ENCODE measurements around the gene IQCN.

IQCN gene

GRCh38 chr19:18311502-18312091 is 37.3 kb upstream of the IQCN start:
- H3K4me3 ChIP-seq (replicated peaks; ENCODE audit: low read depth, low read length): no peak overlapping the region
- peaks cover 24% of the 10 kb centered on the region for H3K36me3 ChIP-seq (ENCODE audit: control insufficient read depth, insufficient read depth, low read length)
- no peaks in the 10 kb centered on the region for H3K27me3 ChIP-seq (replicated peaks; ENCODE audit: control insufficient read depth, insufficient read depth, low read length)
- TF ChIP-seq CTCF (IDR thresholded peaks at IDR 0.05; ENCODE audit: insufficient read depth, low read length, poor library complexity, severe bottlenecking): no peak
- no peak for DNase-seq (ENCODE audit: extremely low read depth, insufficient read length)

GRCh38 chr19:18310966-18311365 is 36.7 kb upstream of the IQCN start:
- Histone ChIP-seq H3K36me3 (ENCODE audit: control insufficient read depth, insufficient read depth, low read length) (peaks cover 24% of the 10 kb centered on the region), H3K27me3 (replicated peaks; ENCODE audit: control insufficient read depth, insufficient read depth, low read length) (no peaks in the 10 kb centered on the region), H3K4me3 (replicated peaks; ENCODE audit: low read depth, low read length) (no peak overlapping the region)
- no peak for DNase-seq (ENCODE audit: extremely low read depth, insufficient read length)
- no peak for TF ChIP-seq CTCF (IDR thresholded peaks at IDR 0.05; ENCODE audit: insufficient read depth, low read length, poor library complexity, severe bottlenecking)

GRCh38 chr19:18310118-18310909 is 36.1 kb upstream of the IQCN start:
- H3K27me3 ChIP-seq (replicated peaks; ENCODE audit: control insufficient read depth, insufficient read depth, low read length): no peaks in the 10 kb centered on the region
- TF ChIP-seq CTCF (IDR thresholded peaks at IDR 0.05; ENCODE audit: insufficient read depth, low read length, poor library complexity, severe bottlenecking): no peak
- H3K36me3 ChIP-seq (ENCODE audit: control insufficient read depth, insufficient read depth, low read length): peaks cover 24% of the 10 kb centered on the region
- no peak overlapping the region for H3K4me3 ChIP-seq (replicated peaks; ENCODE audit: low read depth, low read length)
- no peak for DNase-seq (ENCODE audit: extremely low read depth, insufficient read length)

GRCh38 chr19:18309525-18310064 is 35.3 kb upstream of the IQCN start:
- H3K36me3 ChIP-seq (ENCODE audit: control insufficient read depth, insufficient read depth, low read length): peaks cover 24% of the 10 kb centered on the region
- no peaks in the 10 kb centered on the region for H3K27me3 ChIP-seq (replicated peaks; ENCODE audit: control insufficient read depth, insufficient read depth, low read length)
- TF ChIP-seq CTCF (IDR thresholded peaks at IDR 0.05; ENCODE audit: insufficient read depth, low read length, poor library complexity, severe bottlenecking): no peak
- DNase-seq (ENCODE audit: extremely low read depth, insufficient read length): no peak
- no peak overlapping the region for H3K4me3 ChIP-seq (replicated peaks; ENCODE audit: low read depth, low read length)

GRCh38 chr19:18308948-18309325 is 34.7 kb upstream of the IQCN start:
- Histone ChIP-seq H3K36me3 (ENCODE audit: control insufficient read depth, insufficient read depth, low read length) (peaks cover 21% of the 10 kb centered on the region), H3K27me3 (replicated peaks; ENCODE audit: control insufficient read depth, insufficient read depth, low read length) (no peaks in the 10 kb centered on the region), H3K4me3 (replicated peaks; ENCODE audit: low read depth, low read length) (no peak overlapping the region)
- TF ChIP-seq CTCF (IDR thresholded peaks at IDR 0.05; ENCODE audit: insufficient read depth, low read length, poor library complexity, severe bottlenecking): no peak
- DNase-seq (ENCODE audit: extremely low read depth, insufficient read length): no peak
